Stimulated activated CD4-positive, alpha-beta T cell treated with anti-CD3 and anti-CD28 coated beads, Interleukin-1b, Interleukin-23, amount 100 ng/mL, for 4 hours (primary cell): ENCODE results near the gene PPP3R1.

Experiments used
- DNase-seq, 2 donors: peaks; one replicate each; pipeline ENCODE4 v3.0.0-alpha.2; 2020; ENCODE audit warnings: low read depth in 2 of 2

Gene PPP3R1, protein sequence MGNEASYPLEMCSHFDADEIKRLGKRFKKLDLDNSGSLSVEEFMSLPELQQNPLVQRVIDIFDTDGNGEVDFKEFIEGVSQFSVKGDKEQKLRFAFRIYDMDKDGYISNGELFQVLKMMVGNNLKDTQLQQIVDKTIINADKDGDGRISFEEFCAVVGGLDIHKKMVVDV

DNA sequence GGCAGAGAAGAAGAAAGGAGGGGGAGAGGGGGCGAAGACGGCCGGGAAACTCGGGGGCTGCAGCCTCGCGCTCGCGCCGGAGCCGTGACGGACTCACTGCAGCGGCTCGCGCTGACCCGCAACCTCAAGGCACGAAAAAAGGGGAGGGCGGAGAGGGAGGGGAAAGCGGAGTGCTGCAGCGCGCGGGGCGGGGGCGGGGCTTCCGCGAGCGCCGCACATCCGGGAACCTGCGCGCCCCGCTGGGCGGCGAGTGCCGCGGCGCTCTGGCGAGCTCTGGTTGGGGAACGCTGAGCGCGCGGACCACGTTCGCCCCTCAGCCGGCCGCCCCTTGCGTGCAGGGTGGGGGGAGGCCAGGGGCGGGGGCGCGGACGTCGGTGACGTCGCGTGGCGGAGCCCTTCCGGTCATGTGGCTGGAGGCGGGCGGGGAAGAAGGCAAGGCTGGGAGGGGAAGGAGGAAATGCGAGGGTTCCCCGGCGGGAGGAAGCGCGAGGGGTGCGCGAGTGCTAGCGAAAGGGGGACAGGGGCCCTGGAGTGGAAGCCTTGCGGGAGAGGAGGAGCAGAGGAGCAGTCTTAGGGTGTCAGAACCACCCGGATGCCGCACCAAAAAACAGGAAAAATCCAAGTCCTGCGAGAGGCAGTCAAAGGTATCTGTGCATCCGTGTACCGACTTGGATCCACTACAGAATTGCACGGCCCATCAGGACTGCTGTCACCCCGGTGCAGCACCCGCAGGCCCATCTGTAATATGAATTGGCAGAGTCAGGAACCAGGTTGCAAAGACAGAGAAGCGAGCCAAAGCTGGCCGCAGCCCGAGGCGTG, at the start of gene PPP3R1:
TSS of gene PPP3R1 (minus strand) at position 133 of the 819 bp plus-strand sequence. CDS start 405 bp downstream, outside the sequence.
- peak; percentile 86 to 91 for DNase-seq

DNA sequence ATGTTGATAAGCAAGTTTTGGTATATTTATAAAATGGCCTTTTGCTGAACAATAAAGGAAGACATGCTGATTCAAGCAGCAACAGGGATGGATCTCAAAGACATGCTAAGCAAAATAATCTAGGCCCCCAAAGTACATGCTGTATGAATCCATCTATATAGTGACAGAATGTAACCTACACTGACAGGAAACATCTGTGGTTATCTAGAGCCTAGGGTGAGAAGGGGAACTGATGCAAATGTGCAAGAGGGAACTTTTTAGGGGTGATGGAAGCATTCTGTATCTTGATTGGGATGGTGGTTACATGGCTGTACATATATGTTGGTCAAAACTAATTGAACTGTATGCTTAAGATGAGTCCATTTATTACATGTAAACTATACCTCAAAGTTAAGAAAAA, 43.2 kb upstream of the PPP3R1 start:
- no peak for DNase-seq

DNA sequence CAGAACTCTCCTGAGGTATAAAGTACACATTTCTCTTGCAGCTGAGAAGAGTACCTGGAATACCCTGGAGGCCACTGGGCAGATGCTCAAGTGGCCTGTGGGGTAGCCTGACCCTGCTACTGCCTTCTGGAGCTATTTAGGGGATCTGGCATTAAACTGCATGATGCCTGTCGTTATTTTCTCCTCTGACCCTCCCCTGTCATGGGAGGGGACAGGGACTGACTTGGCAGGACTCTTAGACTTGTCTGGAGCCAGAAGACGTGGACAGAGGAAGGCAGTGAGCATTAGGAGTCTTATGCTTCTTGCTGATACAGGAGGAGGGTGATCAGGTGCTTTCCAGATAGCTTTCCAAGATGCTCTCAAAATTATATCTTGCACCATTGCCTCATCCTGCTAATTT, 42.6 kb upstream of the PPP3R1 start:
- DNase-seq, result no peak

DNA sequence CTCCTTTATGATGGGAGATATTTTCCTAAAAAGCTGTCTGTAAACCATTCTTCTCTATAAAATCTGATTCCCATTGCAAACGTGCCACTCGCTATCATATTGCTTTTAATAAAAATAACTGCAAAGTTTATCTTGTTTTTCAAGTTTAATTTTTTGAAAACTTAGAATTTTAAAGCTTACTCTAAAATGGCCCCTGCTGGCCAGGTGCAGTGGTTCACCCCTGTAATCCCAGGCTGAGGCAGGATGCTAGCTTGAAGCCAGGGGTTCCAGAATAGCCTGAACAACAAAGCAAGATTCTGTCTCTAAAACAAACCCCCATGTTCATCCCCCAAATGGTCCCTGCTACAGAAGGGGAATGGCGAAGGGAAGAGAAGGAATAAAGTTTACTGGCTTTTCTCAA, 41.9 kb upstream of the PPP3R1 start:
- no peak for DNase-seq

DNA sequence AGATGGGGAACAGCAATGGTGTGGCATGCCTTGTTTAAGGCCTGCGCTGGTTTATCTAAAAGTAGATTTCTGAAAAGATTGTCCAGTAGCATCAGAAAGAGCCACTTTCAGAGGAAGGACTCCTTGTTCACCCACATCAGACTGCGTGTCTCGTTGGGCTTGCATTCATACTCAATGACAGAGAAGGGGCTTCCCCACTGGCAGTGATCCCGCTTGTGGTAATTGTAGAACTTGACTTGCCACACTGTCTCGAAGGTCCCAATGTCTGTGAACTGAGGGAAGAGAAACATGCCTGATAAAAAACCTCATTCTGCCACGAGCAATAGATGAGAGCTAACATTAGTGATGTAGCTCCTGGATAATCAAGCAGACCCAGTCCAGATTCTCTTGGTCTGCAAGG, 41.4 kb upstream of the PPP3R1 start:
- DNase-seq, result no peak

DNA sequence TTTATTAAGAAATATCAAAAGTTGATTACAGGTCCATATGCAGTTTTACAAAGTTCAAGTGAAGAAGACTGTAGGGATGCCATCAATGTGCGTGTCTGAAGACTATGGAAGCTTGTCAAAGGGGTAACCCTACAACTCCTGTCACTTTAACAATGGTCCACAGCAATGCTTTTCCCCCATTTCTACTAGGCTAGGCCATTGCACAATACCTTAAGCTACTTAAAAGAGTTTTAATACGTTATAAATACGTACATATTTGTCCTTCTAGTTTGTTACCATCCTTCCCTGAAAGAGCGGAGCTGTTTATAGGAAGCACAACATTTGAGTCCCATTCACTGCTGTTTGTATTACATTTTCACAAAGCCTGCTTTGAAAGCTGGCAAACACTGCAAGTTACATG, 40.7 kb upstream of the PPP3R1 start:
- no peak for DNase-seq

DNA sequence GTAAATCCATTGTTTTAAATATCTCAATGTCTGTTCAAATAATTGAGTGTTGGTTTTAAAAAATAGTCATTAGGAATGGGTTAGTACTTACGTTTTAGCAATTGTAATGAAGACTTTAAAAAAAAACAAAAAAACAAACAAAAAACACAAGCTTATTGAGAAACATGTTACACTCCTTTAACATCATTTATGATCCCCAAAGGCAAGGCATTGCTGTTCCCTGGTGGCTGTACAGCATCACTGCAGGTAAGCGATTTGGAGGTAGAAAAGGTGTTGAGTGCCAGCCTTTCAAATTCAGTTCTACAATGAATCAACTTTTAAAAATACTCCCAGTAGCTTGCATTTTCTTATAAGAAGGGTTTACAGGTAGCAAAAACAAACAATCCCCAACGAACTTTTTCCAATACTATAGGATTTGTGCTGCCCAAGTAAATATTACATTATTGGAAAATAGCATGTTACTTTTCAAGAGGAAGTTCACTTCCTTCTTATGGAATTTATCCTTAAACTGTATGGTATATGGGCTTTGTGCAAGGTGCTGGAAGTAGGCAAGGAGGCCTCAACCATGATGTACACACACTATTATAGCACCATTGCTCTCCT, 39.9 kb upstream of the PPP3R1 start:
- DNase-seq, result no peak

DNA sequence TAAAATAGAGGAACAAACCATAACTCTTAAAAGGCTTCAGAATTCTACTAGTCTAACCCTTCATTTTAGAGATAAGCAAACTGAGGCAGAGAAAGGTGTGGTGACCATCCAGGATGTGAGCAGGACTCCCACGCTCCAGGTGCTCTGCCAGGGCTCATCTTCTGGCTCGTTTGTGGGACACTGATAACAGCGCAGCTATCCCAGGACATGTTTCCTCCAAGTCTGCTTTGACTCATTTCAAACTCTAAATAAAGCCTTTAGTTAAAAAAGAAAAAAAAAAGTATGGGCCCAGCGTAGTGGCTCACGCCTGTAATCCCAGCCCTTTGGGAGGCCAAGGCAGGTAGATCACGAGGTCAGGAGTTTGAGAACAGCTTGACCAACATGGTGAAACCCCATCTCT, 39.0 kb upstream of the PPP3R1 start:
- no peak for DNase-seq

DNA sequence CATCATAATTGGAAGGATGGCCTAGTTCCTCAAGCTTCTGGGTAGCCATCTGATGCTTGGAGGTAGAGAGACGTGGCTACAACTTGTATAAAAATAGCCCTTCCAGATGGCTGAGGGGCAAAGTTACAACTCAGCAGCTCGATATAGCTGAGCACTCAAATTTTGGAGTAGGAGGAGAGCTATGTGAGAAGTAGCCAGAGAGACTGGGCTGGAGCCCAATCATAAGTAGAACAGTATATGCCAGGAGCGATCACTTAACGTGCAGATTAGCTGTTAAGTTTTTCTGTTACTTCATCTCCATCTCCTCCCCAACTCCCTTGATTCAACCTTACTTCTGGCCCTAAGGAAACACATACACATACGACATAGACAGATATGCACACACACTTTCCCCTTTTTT, 38.6 kb upstream of the PPP3R1 start:
- no peak for DNase-seq

DNA sequence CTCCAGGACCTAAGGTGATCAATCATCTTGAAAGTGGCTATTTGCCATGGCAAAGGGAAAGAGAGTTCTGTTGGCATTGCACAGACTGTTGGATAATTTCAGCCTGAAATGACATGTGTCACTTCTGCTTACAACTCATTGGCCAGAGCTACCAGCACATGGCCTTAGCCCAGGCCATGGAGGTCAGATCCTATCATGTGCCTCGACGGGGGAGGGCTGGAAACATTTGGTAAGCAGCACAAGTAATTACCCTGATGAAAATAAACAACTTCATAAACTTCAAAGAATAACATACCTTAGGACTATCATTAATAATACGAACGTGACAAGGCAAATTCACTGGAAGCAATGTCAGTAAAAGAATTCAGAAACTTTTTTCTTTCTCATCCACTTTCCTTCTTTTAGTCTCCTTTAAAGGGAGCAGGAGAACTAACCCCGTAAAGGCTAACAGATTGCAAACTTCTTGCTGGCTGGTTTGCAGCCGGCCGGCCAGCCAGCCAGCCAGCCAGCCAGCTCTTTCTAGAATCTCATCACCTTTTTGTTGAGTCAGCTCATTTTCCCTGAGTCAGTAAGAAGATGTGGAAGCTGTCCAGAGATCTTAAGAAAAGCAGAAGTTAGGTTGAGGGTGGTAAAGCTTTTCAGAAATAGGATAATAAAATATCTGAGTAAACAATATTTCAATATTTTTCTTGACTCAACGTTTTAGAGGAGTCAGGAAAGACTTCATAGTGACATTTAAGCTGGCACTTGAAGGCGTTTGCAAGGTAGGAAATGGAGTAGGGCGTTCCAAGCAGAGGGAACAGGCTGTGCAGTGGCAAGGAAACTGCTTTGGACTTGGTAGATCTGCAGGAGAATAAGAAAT, 35.5 kb upstream of the PPP3R1 start:
- no peak for DNase-seq

DNA sequence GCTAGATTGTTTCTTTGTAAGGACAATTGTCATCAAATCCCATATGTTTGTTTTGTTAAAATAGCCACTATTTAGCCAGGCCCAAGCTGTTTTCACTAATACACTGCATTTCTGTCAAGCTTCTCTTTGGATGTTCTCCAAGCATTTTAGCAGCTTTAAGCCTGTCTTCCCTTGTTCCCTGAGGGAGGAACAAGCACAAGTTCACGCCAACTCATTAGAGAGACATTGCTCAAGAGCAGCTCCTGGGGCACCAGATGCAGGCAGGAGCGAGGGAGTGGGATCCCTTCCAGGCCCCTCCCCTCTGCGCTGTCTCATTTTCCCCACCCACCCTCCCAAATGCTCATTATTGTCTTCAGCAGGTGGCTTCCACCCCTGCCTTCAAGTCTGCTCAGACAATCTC, 32.6 kb upstream of the PPP3R1 start:
- no peak for DNase-seq

DNA sequence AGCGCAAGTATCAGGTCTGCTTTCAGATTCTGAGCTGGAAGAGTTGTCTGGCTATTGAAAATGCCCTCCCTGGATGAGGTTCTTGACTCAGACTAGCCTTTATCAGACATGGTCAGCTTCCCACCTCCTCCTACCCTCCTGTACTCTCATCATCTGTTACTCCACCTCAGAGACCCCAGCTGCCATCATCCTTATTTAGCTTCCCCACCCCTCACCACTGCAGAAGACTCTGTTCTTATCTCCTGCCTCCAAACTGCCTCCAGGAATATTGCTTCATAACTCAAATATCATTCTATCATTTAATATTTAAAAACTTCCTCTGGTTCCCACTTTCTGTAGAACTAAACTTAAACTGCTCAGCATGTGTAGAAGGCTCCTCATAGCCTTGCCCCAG, 31.1 kb upstream of the PPP3R1 start:
- DNase-seq, result no peak

DNA sequence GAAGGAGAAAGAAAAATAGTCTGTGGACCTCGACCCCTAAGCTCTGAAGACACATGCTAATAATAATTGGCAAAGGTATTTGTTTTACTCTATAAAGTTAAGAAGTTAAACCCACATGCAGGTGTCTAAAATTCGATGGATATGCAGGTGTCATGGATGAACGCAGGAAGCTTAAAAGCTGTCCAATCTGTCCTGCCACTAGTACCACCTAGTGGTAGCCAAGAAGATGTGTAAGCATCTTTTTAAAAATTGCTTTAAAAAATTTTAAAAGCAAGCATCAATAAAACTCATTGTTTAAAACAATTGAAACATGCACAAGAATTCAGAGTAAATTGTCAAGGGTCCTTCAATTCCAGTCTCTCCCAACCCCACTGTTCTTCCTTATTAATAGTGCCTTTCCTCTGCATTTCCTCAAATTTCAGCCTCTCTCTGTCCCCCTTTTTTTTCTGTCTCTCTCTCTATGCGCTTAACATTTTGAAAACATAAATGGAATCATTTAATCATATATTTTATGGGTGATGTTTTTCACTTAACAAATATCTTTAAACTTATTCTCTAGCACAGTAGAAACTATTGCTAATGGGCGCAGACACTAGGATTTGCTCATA, 30.6 kb upstream of the PPP3R1 start:
- peak in 1 of 2 donors; percentile 9 for DNase-seq

DNA sequence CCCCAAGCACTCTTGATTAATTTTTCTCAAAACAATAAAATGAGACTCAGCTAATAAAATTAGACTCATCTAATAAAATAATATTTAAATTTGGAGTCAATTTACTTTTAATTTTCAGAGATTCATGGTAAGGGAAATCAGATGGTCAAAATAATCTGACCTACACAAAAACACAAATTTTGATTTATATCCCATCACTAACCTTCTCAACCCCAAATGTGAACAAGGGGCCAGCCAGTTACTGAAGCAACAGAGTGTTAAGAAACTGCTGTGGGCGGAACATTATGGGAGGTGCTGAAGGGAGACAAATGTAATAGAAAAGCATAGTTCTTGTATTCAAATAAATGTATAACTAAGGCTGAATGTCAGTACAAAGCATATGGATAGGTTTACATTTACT, 28.5 kb upstream of the PPP3R1 start:
- DNase-seq, result no peak

DNA sequence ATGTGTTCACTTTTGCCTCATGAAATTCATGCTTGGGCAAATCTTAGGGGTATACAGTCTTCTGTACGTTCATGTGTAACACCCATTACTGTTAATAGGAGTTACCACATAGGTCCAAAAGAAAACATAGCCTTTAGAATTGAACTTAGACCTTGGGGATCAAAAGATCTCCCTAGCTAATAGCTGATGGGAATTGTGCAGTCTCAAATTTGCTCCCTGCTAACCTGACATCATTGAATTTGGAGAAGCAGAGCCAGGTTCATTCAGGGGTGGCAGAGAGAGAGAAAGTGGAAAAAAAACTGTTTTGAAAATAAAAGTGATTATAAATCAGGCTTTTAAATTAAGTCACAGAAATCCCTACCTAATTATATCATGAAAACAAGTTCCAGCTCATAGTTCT, 28.0 kb upstream of the PPP3R1 start:
- no peak for DNase-seq

DNA sequence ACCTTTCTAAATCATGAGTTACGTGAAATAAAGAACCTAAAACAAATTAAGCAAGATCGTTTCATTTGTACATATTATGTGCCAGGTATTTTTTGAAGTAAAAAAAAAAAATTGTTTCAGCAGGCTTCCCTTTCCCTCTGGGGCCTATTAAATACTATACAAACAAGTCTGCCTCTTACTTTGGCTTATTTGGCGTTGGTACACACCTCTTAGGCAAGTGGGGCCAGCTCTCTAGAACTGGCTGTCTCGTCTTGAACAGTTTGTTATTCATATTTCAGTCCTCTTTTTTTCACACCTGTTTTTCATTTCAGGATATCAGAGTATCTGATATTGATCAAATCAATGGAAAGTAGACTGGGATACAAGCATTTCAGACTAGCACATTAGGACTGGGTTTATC, 27.4 kb upstream of the PPP3R1 start:
- no peak for DNase-seq

DNA sequence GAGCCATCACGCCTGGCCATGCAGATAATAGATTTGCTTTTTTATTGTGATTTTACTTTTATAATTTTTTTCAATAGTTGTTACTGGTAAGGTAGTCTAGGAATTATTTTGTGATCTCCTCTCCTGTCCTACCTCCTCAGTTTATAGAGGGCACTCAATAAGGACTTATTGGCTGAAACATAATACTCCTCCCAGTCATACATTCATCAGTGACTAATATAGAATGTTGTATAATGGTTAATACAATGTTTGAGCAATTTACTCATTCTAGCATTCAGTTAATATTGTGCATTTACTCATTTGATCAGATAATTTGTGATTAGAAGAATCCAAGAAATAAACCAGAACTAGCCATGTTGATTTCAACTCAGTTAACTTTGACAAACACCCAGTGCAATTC, 25.8 kb upstream of the PPP3R1 start:
- DNase-seq, result no peak

DNA sequence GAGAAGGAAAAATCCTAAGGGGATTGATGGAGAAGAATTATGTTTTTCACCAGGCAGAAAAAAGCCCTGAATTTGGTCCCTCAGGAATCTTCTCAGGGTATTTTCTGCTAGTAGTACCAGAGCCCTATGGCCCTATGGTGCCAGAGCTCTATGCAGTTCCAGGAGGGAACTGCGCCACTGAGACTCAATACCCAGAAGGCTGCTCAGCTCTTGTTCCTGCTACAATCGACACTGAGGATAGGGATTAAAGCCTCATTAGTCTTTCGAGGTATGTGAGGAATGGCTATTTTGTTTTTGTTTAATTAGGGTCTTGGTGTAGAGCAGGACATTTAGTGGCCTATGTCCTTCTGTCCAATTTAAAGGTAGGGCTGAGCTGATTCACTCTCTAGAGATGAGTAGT, 21.7 kb upstream of the PPP3R1 start:
- DNase-seq, result no peak

DNA sequence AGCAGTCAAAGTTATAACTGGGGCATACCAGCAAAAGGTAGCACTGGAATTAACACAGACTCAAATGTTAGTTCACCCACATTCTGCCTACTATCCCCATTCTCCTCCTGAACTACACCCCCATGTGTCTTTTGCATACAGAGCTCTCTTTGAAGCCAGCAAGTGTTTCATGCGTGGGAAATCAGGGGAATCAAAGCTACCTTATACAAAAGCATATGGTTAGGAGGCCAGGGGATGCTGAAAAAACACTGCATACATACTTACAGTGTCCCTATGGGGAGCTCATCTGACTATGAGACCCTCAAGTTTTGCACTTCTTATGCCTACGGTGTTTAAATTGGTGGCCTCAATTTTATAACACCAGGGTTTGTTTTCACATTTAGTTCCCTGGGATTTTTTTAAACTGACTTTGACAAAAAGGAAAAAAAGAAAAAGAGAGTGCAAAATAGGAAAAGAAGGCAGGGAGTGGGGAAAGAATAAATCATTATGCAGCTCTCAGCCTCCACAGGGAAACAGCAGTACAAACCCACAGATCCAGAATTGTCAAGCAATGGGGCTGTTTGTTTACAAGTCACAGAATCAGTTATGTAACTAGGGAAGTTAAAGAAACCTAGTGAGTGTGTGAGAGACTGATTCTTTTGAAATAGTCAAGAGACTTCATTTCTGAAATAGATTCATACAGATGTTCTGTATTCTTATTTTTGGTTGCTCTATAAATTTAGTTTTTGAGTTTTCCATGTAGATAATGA, 20.1 kb upstream of the PPP3R1 start:
- DNase-seq, result no peak

DNA sequence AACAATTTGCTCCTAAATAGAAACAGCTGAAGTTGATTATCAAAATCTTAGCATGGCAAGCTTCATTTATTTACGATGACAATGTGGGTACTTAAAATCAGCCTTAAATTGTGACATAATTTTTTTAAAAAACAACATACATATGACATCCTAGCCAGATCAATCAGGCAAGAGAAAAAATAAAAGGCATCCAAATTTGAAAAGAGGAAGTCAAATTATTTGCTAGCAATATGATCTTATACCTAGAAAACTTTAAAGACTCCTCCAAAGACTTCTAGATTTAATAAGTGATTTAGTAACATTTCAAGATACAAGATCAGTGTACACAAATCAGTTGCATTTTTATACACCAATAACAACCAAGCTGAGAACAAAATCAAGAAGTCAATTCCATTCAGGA, 14.3 kb upstream of the PPP3R1 start:
- no peak for DNase-seq

DNA sequence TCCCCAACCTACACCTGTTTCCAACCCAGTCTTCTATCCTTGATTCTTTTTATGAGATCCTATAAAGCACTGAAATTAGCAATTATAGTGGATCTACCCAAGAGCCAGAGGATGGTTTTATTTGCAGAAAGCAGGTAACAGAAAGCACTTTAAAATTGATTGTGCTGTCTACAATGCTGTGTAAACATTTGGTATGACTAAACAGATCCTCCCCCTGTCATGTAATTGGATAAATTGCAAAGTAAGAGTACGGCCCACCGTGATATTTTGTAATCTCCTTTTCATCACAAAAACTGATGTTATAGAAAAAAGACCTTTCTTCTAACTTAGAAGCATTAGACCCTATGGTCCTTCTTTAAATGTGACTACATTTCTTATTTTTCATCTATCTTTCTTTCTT, 11.3 kb upstream of the PPP3R1 start:
- DNase-seq, result no peak
